HG02610 (cell line): ENCODE data around the gene COMMD10.
A peak's percentile ranks its signal among the peaks of the same experiment; 100 is the strongest.

ENCODE experiments used
- ATAC-seq: cut with Tn5 transposase; IDR thresholded peaks from one replicate; pipeline ENCODE4 v1.9.1; 2021; ENCODE audit warnings: mild to moderate bottlenecking, moderate library complexity; ENCODE audit not compliant: unreplicated experiment

Gene COMMD10

GRCh38 chr5:116209166-116209565, 124.3 kb downstream of the COMMD10 start:
- no peak for ATAC-seq

- ATAC-seq: no peak
These were observed 127.4 kb downstream of the COMMD10 start for GRCh38 chr5:116212225-116212624.

- ATAC-seq: no peak
These were observed 131.4 kb downstream of the COMMD10 start for GRCh38 chr5:116216246-116216645.

- no peak for ATAC-seq
These were observed 140.6 kb downstream of the COMMD10 start for GRCh38 chr5:116225281-116225922.

- ATAC-seq: no peak
These were observed 144.4 kb downstream of the COMMD10 start for GRCh38 chr5:116229131-116229689.

GRCh38 chr5:116231288-116231687, 146.5 kb downstream of the COMMD10 start:
- ATAC-seq: no peak

GRCh38 chr5:116234681-116235080, 149.9 kb downstream of the COMMD10 start:
- ATAC-seq: no peak

- ATAC-seq: no peak
These were observed 153.2 kb downstream of the COMMD10 start for GRCh38 chr5:116237917-116238500.

- ATAC-seq: no peak
These were observed 157.5 kb downstream of the COMMD10 start for GRCh38 chr5:116242343-116242742.

- no peak for ATAC-seq
These were observed 163.6 kb downstream of the COMMD10 start for GRCh38 chr5:116248432-116248831.

- no peak for ATAC-seq
These were observed 164.8 kb downstream of the COMMD10 start for GRCh38 chr5:116249648-116250047.

GRCh38 chr5:116256717-116257116, 171.9 kb downstream of the COMMD10 start:
- ATAC-seq: no peak

- ATAC-seq: no peak
These were observed 180.6 kb downstream of the COMMD10 start for GRCh38 chr5:116265471-116265870.

- ATAC-seq: no peak
These were observed 186.7 kb downstream of the COMMD10 start for GRCh38 chr5:116271446-116272025.

GRCh38 chr5:116272281-116272941, 187.6 kb downstream of the COMMD10 start:
- ATAC-seq: no peak

- ATAC-seq: peak; percentile 96
These were observed 188.8 kb downstream of the COMMD10 start for GRCh38 chr5:116273448-116274242.

GRCh38 chr5:116274251-116274650, 189.4 kb downstream of the COMMD10 start:
- ATAC-seq: no peak

GRCh38 chr5:116275282-116275681, 190.5 kb downstream of the COMMD10 start:
- no peak for ATAC-seq

- ATAC-seq: no peak
These were observed 192.1 kb downstream of the COMMD10 start for GRCh38 chr5:116276952-116277351.

- ATAC-seq: no peak
These were observed 195.5 kb downstream of the COMMD10 start for GRCh38 chr5:116280149-116280803.
